DOHH2 (cell line): ENCODE data around the gene LRMDA.

Experiments used
- CTCF ChIP-seq: fragments of 200-600 bp; sonication (generic); IDR thresholded peaks from one replicate; pipeline ENCODE4 v1.5.1; 2014; ENCODE audit warnings: antibody characterized with exemption, mild to moderate bottlenecking, low read depth, low read length; ENCODE audit not compliant: poor library complexity, severe bottlenecking
- EZH2phosphoT487 ChIP-seq: fragments of 200-600 bp; sonication (generic); IDR thresholded peaks from 2 replicates; pipeline ENCODE4 v1.6.1; 2017; ENCODE audit warnings: borderline replicate concordance, mild to moderate bottlenecking, antibody characterized with exemption, low read length, moderate library complexity, mixed read lengths

- TF ChIP-seq CTCF (no peak), EZH2phosphoT487 (no peak)
These were observed 649.0 kb downstream of the LRMDA start for GRCh38 chr10:76080451-76080850.
